Measurements from ENCODE around the gene BTBD9. TPM values are rescaled to one million over a fixed set of nuclear protein-coding genes. Genes with fewer than 3 reads are reported as not detected.

Gene BTBD9
- total and polyA plus RNA-seq, 2 of the 13 experiments (the other 11 are each of a cell fraction or from before 2014, with no cell fraction given), result 1.2 to 3.0 TPM

- H3K79me2 ChIP-seq (ENCODE audit: insufficient read depth, low read length), result no peaks in the 10 kb centered on the region
- CTCF ChIA-PET (ENCODE audit: low intra/inter-chr PET ratio, low total read pairs), result no interaction called here
- no peaks in the 10 kb centered on the region; a peak in 1 of 5 replicates for H3K27me3 ChIP-seq (ENCODE audit: control insufficient read depth in 1 of 2, insufficient read depth in 2 of 2, low read length in 2 of 2)
- no peak overlapping the region for H3K27ac ChIP-seq (ENCODE audit: extremely low read length, insufficient read depth, low read length)
- no peak for DNase-seq (ENCODE audit: low spot score)
- in situ Hi-C loops (cut with HindIII; ENCODE audit: extremely low pct_ligation_motif_present, low pct_unique_long_range_greater_than_20kb), result no loop called here
- no TSS peak for BruUV-seq (replicated peaks)
- H3K4me3 ChIP-seq (replicated peaks in 1 of 3; ENCODE audit: insufficient read depth in 1 of 3, low read depth in 2 of 3, low read length in 3 of 3), result no peak overlapping the region
- no peak overlapping the region for H3K4me2 ChIP-seq (ENCODE audit: low read depth, low read length)
- no peak overlapping the region for H3K9ac ChIP-seq (ENCODE audit: insufficient read depth, low read depth, low read length)
- POLR2A ChIA-PET, result no interaction called here
- no peak for ATAC-seq
- intact Hi-C loops (cut with micrococcal nuclease; ENCODE audit: unreplicated experiment), result no loop called here
- no peaks in the 10 kb centered on the region for H4K20me1 ChIP-seq (ENCODE audit: insufficient read depth, low read length)
- no peaks in the 10 kb centered on the region for H3K9me3 ChIP-seq (ENCODE audit: low read length)
- H3K4me1 ChIP-seq (ENCODE audit: insufficient read depth, low read length), result peaks cover 24% of the 10 kb centered on the region
- no peak overlapping the region for H2AFZ ChIP-seq (ENCODE audit: low read length)
- H3K36me3 ChIP-seq (replicated peaks in 1 of 2; ENCODE audit: control insufficient read depth in 1 of 2, insufficient read depth in 2 of 2, low read length in 2 of 2), result no peaks in the 10 kb centered on the region
- FAIRE-seq, result no peak
- no peak for TF ChIP-seq IRF1 (CRISPR knock-in tag; IDR thresholded peaks at IDR 0.05; ENCODE audit: low read depth)
- no peak for TF ChIP-seq REPIN1 (CRISPR knock-in tag; IDR thresholded peaks at IDR 0.05; ENCODE audit: borderline replicate concordance, low read depth)
- TF ChIP-seq SYNCRIP (IDR thresholded peaks at IDR 0.05; ENCODE audit: insufficient read depth, low read depth, low read length), result no peak
- TF ChIP-seq MEIS2 (CRISPR knock-in tag; IDR thresholded peaks at IDR 0.05), result no peak
- TF ChIP-seq ZNF616 (CRISPR knock-in tag; IDR thresholded peaks at IDR 0.05; ENCODE audit: low read depth), result no peak
- no peak for TF ChIP-seq ATF3 (CRISPR knock-in tag; IDR thresholded peaks at IDR 0.05)
- no peak for TF ChIP-seq HNRNPL (IDR thresholded peaks at IDR 0.05; ENCODE audit: low read depth, low read length)
- no peak for TF ChIP-seq CREBL2 (CRISPR knock-in tag; IDR thresholded peaks at IDR 0.05; ENCODE audit: borderline replicate concordance)
- no peak for TF ChIP-seq IKZF5 (CRISPR knock-in tag; IDR thresholded peaks at IDR 0.05)
- no peak for TF ChIP-seq HNF1B (CRISPR knock-in tag; IDR thresholded peaks at IDR 0.05)
- TF ChIP-seq ZSCAN9 (CRISPR knock-in tag; IDR thresholded peaks at IDR 0.05; ENCODE audit: borderline replicate concordance), result no peak
- no peak for TF ChIP-seq ETS1 (CRISPR knock-in tag; IDR thresholded peaks at IDR 0.05)
- no peak for TF ChIP-seq ZBTB49 (CRISPR knock-in tag; IDR thresholded peaks at IDR 0.05; ENCODE audit: borderline replicate concordance)
- TF ChIP-seq SKIL (CRISPR knock-in tag; IDR thresholded peaks at IDR 0.05; ENCODE audit: borderline replicate concordance), result no peak
These were observed 125.3 kb downstream of the BTBD9 start for GRCh38 chr6:38514399-38514798.
